K562 (cell line): ENCODE results near the gene B2M. TPM values are rescaled to one million over a fixed set of nuclear protein-coding genes. Genes with fewer than 3 reads are reported as not detected.

Source experiments
- ARID1B ChIP-seq: fragments of 450-650 bp; IDR thresholded peaks from 2 replicates; pipeline ENCODE4 v1.6.1; 2016; ENCODE audit warnings: antibody characterized with exemption, mild to moderate bottlenecking, inconsistent platforms
- CBX5 ChIP-seq: IDR thresholded peaks from 2 replicates; pipeline ENCODE4 v1.6.1; 2014; ENCODE audit warnings: low read depth, borderline replicate concordance
- DEAF1 ChIP-seq: fragments of 450-650 bp; formaldehyde crosslinking; IDR thresholded peaks from 2 replicates; pipeline ENCODE4 v1.4.0; 2020; ENCODE audit warnings: mild to moderate bottlenecking, moderate library complexity
- GATAD2B ChIP-seq: fragments of 450-650 bp; IDR thresholded peaks from 2 replicates; pipeline ENCODE4 v1.6.1; 2017; ENCODE audit warnings: mild to moderate bottlenecking, borderline replicate concordance
- KLF16 ChIP-seq: IDR thresholded peaks from 2 replicates; pipeline ENCODE4 v1.6.1; 2016; ENCODE audit warnings: antibody characterized with exemption
- NR1H2 ChIP-seq: sonication (generic); formaldehyde crosslinking; IDR thresholded peaks from 2 replicates; pipeline ENCODE4 v1.4.0; 2020; ENCODE audit warnings: mild to moderate bottlenecking, missing genetic modification reagents
- POLR2AphosphoS2 ChIP-seq: IDR thresholded peaks from 2 replicates; pipeline ENCODE4 v1.6.1; 2012; ENCODE audit warnings: low read length, improper control_type of control experiment
- REST ChIP-seq, 2 experiments: fragments of 450-650 bp; formaldehyde crosslinking in 1 of 2; IDR thresholded peaks; 2 replicates each; pipeline versions ENCODE4 v1.4.0 to v1.6.1; 2014 to 2020; ENCODE audit warnings: mild to moderate bottlenecking in 2 of 2, borderline replicate concordance in 1 of 2, low read depth in 1 of 2
- SOX6 ChIP-seq: fragments of 450-650 bp; IDR thresholded peaks from 2 replicates; pipeline ENCODE4 v1.6.1; 2014; ENCODE audit warnings: mild to moderate bottlenecking
- SPI1 ChIP-seq: IDR thresholded peaks from 2 replicates; pipeline ENCODE4 v1.6.1; 2011; ENCODE audit warnings: low read depth, low read length, control low read depth, borderline replicate concordance
- TEAD2 ChIP-seq: fragments of 450-650 bp; IDR thresholded peaks from 2 replicates; pipeline ENCODE4 v1.6.1; 2016; ENCODE audit warnings: missing genetic modification characterization, control low read depth, missing compliant biosample characterization
- ZNF133 ChIP-seq: fragments of 250-450 bp; sonication (Bioruptor Pico); IDR thresholded peaks from 2 replicates; pipeline ENCODE4 v1.4.0; 2020; ENCODE audit warnings: mild to moderate bottlenecking
- ZNF551 ChIP-seq: fragments of 250-450 bp; sonication (Bioruptor Pico); IDR thresholded peaks from 2 replicates; pipeline ENCODE4 v1.5.0; 2021; ENCODE audit warnings: mild to moderate bottlenecking, moderate library complexity
- ZNF766 ChIP-seq: fragments of 200-800 bp; sonication (Bioruptor generic); conservative IDR thresholded peaks from 2 replicates; pipeline ENCODE4 v1.6.1; 2016; ENCODE audit warnings: missing genetic modification characterization, missing compliant biosample characterization
- ZNF830 ChIP-seq: fragments of 250-450 bp; sonication (Bioruptor Pico); IDR thresholded peaks from 2 replicates; pipeline ENCODE4 v1.5.0; 2021; ENCODE audit warnings: mild to moderate bottlenecking
- polyA plus RNA-seq, 8 experiments: library from polyadenylated mRNA; depleted of rRNA in 4 of 8; stranded (reverse) in 5 of 8; unstranded in 3 of 8; fragments of >200 nt; fragmentation: Nextera tagmentation in 2 of 8; fragmentation: Illumina TruSeq in 1 of 8; extraction: Ambion mirVana in 2 of 8; extraction: Trizol in 1 of 8; gene quantifications; 2 replicates each; pipeline versions ENCODE4 v1.2.1 to v1.2.3, GENCODE V29; 2011 to 2014; ENCODE audit warnings: inconsistent platforms in 1 of 8, missing spikeins in 1 of 8
- total RNA-seq, 7 experiments: library from RNA; depleted of rRNA in 6 of 7; stranded (reverse); fragments of >200 nt in 6 of 7; fragmentation: Illumina TruSeq in 2 of 7; extraction: Trizol in 2 of 7; gene quantifications; 2 replicates each; pipeline versions ENCODE4 v1.2.1 to v1.2.3, GENCODE V29; 2011 to 2021; ENCODE audit warnings: low replicate concordance in 1 of 7
- TF ChIP-seq, protein P1 (sequence below): fragments of 250-450 bp; sonication (Bioruptor Pico); IDR thresholded peaks from 2 replicates; pipeline ENCODE4 v1.9.0; 2021; ENCODE audit warnings: mild to moderate bottlenecking, inconsistent platforms

Gene B2M
- total and polyA plus RNA-seq, 9 of the 15 experiments (the other 6 are each of a cell fraction or from before 2014, with no cell fraction given): 460 to 3,138 (median 1,032) TPM

DNA sequence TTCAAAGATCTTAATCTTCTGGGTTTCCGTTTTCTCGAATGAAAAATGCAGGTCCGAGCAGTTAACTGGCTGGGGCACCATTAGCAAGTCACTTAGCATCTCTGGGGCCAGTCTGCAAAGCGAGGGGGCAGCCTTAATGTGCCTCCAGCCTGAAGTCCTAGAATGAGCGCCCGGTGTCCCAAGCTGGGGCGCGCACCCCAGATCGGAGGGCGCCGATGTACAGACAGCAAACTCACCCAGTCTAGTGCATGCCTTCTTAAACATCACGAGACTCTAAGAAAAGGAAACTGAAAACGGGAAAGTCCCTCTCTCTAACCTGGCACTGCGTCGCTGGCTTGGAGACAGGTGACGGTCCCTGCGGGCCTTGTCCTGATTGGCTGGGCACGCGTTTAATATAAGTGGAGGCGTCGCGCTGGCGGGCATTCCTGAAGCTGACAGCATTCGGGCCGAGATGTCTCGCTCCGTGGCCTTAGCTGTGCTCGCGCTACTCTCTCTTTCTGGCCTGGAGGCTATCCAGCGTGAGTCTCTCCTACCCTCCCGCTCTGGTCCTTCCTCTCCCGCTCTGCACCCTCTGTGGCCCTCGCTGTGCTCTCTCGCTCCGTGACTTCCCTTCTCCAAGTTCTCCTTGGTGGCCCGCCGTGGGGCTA, at the start of gene B2M, which contains the start of gene PATL2 (continued):
- TF ChIP-seq REST (IDR thresholded peaks at IDR 0.05; ENCODE audit: borderline replicate concordance) (peak; percentile 18; the same call in 1 of the 2 replicates), REST (CRISPR knock-in tag; IDR thresholded peaks at IDR 0.05; ENCODE audit: low read depth) (no peak; the same call in 1 of the 2 replicates), CBX5 (no peak), SPI1 (peak; percentile 19; the same call in 1 of the 2 replicates), ZNF133 (no peak), ZNF551 (CRISPR knock-in tag) (no peak), GATAD2B (no peak), SOX6 (peak; percentile 54; the same call in 1 of the 2 replicates), TEAD2 (tag) (peak; percentile 61; the same call in 1 of the 2 replicates), ARID1B (0 out of 2 replicates have a peak, but pooled peaks have one; percentile 30), KLF16 (no peak), POLR2AphosphoS2 (peak; percentile 93), DEAF1 (peak; percentile 38), ZNF766 (CRISPR knock-in tag) (no peak), NR1H2 (CRISPR knock-in tag) (no peak), ZNF830 (CRISPR knock-in tag) (no peak)
- TF ChIP-seq, protein P1, sequence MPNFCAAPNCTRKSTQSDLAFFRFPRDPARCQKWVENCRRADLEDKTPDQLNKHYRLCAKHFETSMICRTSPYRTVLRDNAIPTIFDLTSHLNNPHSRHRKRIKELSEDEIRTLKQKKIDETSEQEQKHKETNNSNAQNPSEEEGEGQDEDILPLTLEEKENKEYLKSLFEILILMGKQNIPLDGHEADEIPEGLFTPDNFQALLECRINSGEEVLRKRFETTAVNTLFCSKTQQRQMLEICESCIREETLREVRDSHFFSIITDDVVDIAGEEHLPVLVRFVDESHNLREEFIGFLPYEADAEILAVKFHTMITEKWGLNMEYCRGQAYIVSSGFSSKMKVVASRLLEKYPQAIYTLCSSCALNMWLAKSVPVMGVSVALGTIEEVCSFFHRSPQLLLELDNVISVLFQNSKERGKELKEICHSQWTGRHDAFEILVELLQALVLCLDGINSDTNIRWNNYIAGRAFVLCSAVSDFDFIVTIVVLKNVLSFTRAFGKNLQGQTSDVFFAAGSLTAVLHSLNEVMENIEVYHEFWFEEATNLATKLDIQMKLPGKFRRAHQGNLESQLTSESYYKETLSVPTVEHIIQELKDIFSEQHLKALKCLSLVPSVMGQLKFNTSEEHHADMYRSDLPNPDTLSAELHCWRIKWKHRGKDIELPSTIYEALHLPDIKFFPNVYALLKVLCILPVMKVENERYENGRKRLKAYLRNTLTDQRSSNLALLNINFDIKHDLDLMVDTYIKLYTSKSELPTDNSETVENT (CRISPR knock-in tag): peak; percentile 85; the same call in 1 of the 2 replicates
